ENCODE measurements around the gene CAMSAP1.

DNA sequence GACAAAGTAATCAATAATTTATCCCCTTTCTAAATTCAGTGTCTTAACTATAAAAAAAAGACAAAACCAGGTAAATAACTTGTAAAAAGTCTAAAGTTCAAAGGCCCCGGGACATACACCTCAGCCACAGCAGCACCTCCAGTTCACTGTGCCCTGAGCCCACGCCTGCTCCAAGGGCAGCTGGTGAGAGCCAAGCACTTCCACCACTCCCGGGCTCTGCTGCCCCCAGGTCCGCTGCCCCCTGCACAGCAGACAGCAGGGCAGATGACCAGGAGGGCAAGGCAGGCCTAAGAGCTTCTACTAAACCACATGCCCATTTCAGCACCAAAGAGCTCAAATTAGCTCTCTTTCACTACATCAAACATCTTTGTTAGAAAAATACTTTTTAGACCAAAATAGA is 91.9 kb downstream of the CAMSAP1 start:
- TF ChIP-seq, protein P1, sequence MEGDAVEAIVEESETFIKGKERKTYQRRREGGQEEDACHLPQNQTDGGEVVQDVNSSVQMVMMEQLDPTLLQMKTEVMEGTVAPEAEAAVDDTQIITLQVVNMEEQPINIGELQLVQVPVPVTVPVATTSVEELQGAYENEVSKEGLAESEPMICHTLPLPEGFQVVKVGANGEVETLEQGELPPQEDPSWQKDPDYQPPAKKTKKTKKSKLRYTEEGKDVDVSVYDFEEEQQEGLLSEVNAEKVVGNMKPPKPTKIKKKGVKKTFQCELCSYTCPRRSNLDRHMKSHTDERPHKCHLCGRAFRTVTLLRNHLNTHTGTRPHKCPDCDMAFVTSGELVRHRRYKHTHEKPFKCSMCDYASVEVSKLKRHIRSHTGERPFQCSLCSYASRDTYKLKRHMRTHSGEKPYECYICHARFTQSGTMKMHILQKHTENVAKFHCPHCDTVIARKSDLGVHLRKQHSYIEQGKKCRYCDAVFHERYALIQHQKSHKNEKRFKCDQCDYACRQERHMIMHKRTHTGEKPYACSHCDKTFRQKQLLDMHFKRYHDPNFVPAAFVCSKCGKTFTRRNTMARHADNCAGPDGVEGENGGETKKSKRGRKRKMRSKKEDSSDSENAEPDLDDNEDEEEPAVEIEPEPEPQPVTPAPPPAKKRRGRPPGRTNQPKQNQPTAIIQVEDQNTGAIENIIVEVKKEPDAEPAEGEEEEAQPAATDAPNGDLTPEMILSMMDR (conservative IDR thresholded peaks at IDR 0.05 in 1 of 2, IDR thresholded peaks at IDR 0.05 in 1 of 2; ENCODE audit: low read depth in 1 of 2, low read length in 2 of 2) = no peak
- TF ChIP-seq EZH2 (IDR thresholded peaks at IDR 0.05; ENCODE audit: low read length, missing control alignments) = no peak
